ENCODE measurements around the gene ASCL5.
A peak's percentile ranks its signal among the peaks of the same experiment; 100 is the strongest.

ASCL5 gene

GRCh38 chr1:201111156-201111555 lies 15.8 kb downstream of the ASCL5 start:
- DNase-seq (ENCODE audit: low read depth, low spot score): no peak

- DNase-seq (ENCODE audit: low read depth, low spot score): no peak
These were observed 16.4 kb downstream of the ASCL5 start for GRCh38 chr1:201110616-201111015.

GRCh38 chr1:201110138-201110537 lies 16.8 kb downstream of the ASCL5 start:
- no peak for DNase-seq (ENCODE audit: low read depth, low spot score)

- no peak for DNase-seq (ENCODE audit: low read depth, low spot score)
These were observed 17.3 kb downstream of the ASCL5 start for GRCh38 chr1:201109651-201110050.

- no peak for DNase-seq (ENCODE audit: low read depth, low spot score)
These were observed 18.4 kb downstream of the ASCL5 start for GRCh38 chr1:201108614-201109013.

GRCh38 chr1:201105688-201106087 lies 21.3 kb downstream of the ASCL5 start:
- DNase-seq (ENCODE audit: low read depth, low spot score): no peak

GRCh38 chr1:201104141-201104540 lies 22.8 kb downstream of the ASCL5 start:
- no peak for DNase-seq (ENCODE audit: low read depth, low spot score)

- DNase-seq (ENCODE audit: low read depth, low spot score): no peak
These were observed 23.3 kb downstream of the ASCL5 start for GRCh38 chr1:201103666-201104065.

- no peak for DNase-seq (ENCODE audit: low read depth, low spot score)
These were observed 26.6 kb downstream of the ASCL5 start for GRCh38 chr1:201100169-201100930.

- no peak for DNase-seq (ENCODE audit: low read depth, low spot score)
These were observed 27.8 kb downstream of the ASCL5 start for GRCh38 chr1:201098992-201099677.

GRCh38 chr1:201096977-201097856 lies 29.8 kb downstream of the ASCL5 start:
- DNase-seq (ENCODE audit: low read depth, low spot score): no peak

GRCh38 chr1:201096041-201096461 lies 30.9 kb downstream of the ASCL5 start:
- peak; percentile 16 for DNase-seq (ENCODE audit: low read depth, low spot score)

- DNase-seq (ENCODE audit: low read depth, low spot score): no peak
These were observed 31.4 kb downstream of the ASCL5 start for GRCh38 chr1:201095581-201095980.

- no peak for DNase-seq (ENCODE audit: low read depth, low spot score)
These were observed 32.2 kb downstream of the ASCL5 start for GRCh38 chr1:201094832-201095231.

- no peak for DNase-seq (ENCODE audit: low read depth, low spot score)
These were observed 33.0 kb downstream of the ASCL5 start for GRCh38 chr1:201093962-201094361.

GRCh38 chr1:201093561-201093960 lies 33.4 kb downstream of the ASCL5 start:
- no peak for DNase-seq (ENCODE audit: low read depth, low spot score)

- DNase-seq (ENCODE audit: low read depth, low spot score): no peak
These were observed 34.2 kb downstream of the ASCL5 start for GRCh38 chr1:201092738-201093137.

GRCh38 chr1:201091256-201091655 lies 35.7 kb downstream of the ASCL5 start:
- no peak for DNase-seq (ENCODE audit: low read depth, low spot score)

GRCh38 chr1:201090541-201090940 lies 36.4 kb downstream of the ASCL5 start:
- DNase-seq (ENCODE audit: low read depth, low spot score): no peak

- DNase-seq (ENCODE audit: low read depth, low spot score): no peak
These were observed 37.4 kb downstream of the ASCL5 start for GRCh38 chr1:201089596-201089995.

GRCh38 chr1:201088901-201089525 lies 38.0 kb downstream of the ASCL5 start:
- DNase-seq (ENCODE audit: low read depth, low spot score): no peak

GRCh38 chr1:201088395-201088794 lies 38.6 kb downstream of the ASCL5 start:
- no peak for DNase-seq (ENCODE audit: low read depth, low spot score)
